Ishikawa (cell line): ENCODE measurements around the gene PIP4K2B.

ENCODE experiments used
- CREB1 ChIP-seq: IDR thresholded peaks from 2 replicates; pipeline ENCODE4 v1.6.1; 2012; ENCODE audit warnings: low read depth
- EP300 ChIP-seq: IDR thresholded peaks from 2 replicates; pipeline ENCODE4 v1.6.1; 2012; ENCODE audit warnings: borderline replicate concordance
- MAX ChIP-seq: IDR thresholded peaks from 2 replicates; pipeline ENCODE4 v1.6.1; 2012
- RAD21 ChIP-seq: IDR thresholded peaks from 2 replicates; pipeline ENCODE4 v1.6.1; 2012; ENCODE audit warnings: low read depth
- REST ChIP-seq: IDR thresholded peaks from 2 replicates; pipeline ENCODE4 v1.6.1; 2012; ENCODE audit warnings: low read depth, mild to moderate bottlenecking

- TF ChIP-seq RAD21 (no peak), REST (no peak), CREB1 (no peak), MAX (no peak), EP300 (no peak)
Observed at GRCh38 chr17:38747463-38748148, 51.8 kb downstream of the PIP4K2B start.
